GM12892 (cell line): Measurements from ENCODE around the gene PHF1.
"Not testable (repeated sequence)": the region's sequence is repeated elsewhere in the genome, so short reads cannot be mapped to it uniquely, and the experiment has no call there.

Experiments
- POLR2A ChIP-seq: IDR thresholded peaks from 2 replicates; pipeline ENCODE4 v1.6.1; 2011; ENCODE audit warnings: low read depth, low read length, control low read depth
- POLR2AphosphoS5 ChIP-seq: IDR thresholded peaks from 2 replicates; pipeline ENCODE4 v1.6.1; 2011; ENCODE audit warnings: low read depth, low read length, control low read depth
- TAF1 ChIP-seq: IDR thresholded peaks from 2 replicates; pipeline ENCODE4 v1.6.1; 2011; ENCODE audit warnings: low read depth, mild to moderate bottlenecking, control low read depth, low read length, borderline replicate concordance

DNA sequence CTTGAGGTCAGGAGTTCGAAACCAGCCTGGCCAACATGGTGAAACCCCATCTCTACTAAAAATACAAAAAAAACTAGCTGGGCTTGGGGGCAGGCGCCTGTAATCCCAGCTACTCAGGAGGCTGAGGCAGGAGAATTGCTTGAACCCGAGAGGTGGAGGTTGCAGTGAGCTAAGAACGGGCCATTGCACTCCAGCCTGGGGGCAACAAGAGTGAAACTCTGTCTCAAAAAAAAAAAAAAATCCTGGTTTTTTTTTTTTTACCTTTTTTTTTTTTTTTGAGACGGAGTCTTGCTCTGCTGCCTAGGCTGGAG is 43.1 kb upstream of the PHF1 start:
- not testable (repeated sequence) for TF ChIP-seq POLR2A, TAF1, POLR2AphosphoS5
